GM21529 (cell line): Measurements from ENCODE around the gene RNF225.
A peak's percentile ranks its signal among the peaks of the same experiment; 100 is the strongest.

Experiments used
- ATAC-seq: cut with Tn5 transposase; IDR thresholded peaks from one replicate; pipeline ENCODE4 v1.9.1; 2021; ENCODE audit not compliant: unreplicated experiment

RNF225 gene

DNA sequence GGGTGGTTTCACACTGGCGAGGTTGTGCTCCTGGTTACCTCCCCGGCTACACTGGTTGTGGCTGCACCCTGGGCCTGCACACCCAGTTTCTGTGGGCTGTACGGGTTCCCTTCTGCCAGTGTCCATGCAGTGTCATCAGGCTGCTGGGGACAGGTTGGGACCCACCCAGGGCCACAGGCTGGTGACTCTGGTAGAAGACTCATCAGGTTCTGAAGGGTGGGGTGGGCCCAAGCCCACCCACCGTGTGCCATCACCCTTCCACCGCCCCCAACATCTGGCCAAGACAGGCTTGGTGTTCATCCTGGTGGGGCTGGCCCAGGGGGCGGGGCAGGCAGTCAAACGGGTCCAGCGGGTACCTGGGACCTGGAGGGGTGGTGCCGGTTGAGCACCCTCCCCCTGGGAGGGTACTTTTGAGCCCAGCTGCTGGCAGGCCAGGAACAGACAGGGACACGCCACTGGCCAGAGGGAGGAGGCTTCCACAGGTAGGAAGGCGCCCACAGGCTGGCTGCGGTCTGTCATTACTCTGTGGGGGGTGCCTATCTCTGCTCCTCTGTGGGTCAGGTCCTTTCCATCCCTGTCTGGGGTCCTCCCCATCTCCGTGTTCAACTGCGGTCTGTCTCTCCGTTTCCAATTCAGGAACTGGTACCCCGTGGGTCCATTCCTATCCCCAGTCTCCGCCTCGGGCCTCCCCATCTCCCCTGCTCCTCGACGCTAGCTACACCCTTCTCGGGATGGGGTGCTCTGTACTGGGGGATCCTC lies at the start of gene RNF225:
RNF225 (plus strand) TSS at position 437 of the 759 bp plus-strand sequence. CDS start 434 bp downstream, outside the sequence.
- no peak for ATAC-seq

DNA sequence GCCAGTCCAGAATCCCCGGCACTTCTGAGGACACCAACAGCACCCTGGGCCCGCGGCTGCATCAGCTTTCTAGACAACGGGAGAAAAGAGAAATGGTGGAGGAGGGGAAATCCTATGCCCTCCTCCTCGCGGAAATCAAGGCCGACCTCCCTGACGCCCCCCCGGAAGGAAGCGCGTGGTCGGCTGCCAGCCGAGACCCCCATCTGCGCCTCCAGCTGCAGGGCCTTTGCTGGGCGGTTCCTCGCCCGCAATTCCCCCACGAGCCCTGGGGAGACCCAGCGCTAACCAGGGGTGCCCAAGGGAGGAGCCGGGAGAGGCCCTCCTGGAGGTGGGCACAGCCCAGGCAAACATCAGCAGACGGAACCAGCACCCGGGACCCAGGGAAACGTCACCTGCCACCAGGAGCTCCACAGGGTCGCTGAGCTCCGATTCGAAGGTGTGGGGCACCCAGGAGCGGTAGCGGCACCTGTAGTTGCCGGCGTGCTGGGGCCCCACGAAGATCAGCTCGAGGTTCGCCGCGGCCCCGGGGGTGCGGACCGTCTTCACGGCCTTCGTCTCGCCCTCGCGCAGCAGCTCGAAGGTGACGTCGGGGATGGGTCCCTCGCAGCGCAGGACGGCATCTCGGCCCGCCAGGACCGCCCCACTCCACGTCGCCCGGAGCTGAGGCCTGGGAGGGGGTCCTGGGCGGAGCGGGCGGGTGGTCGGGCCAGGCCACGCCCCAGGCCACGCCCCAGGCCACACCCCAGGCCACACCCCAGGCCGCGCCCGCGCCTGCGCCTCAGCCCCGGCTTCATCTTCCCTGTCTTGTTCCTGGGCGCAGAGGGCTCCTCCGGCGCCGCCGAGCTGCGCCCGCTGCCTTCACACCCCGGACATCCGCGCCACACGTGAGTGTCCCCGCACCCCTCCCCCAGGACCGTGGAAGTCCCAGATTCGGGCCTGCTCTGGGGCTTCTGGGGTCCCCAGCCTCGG lies 48.2 kb upstream of the RNF225 start:
- peak; percentile 91 for ATAC-seq

DNA sequence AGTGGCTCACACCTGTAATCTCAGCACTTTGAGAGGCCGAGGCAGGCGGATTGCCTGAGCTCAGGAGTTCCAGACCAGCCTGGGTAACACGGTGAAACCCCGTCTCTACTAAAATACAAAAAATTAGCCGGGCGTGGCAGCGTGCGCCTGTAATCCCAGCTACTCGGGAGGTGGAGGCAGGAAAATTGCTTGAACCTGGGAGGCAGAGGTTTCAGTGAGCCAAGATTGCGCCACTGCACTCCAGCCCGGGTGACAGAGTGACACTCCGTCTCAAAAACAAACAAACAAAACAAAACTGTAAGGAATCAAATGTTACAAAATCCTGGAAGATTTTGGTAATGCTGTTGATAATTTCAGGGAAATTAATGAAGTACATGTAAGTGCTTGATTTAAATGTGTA lies 47.4 kb upstream of the RNF225 start:
- ATAC-seq, result peak; percentile 20

DNA sequence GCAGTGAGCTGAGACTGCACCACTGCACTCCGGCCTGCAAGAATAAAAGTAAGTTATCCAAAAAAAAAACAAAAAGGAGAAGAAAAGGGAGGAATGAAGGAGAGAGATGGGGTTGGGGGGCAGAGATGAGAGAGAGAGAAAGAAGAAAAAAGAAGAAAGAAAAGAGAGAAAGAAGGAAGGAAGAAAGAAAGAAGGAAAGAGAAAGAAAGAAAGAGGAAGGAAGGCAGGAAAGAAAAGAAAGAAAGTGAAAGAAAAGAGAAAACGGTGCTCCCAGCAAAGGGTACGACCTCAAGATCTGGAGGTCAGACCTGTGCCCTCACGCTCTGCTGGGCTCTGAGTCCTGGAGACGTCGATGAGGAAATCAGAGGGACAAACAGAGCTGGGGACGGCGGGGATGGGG lies 45.9 kb upstream of the RNF225 start:
- no peak for ATAC-seq

DNA sequence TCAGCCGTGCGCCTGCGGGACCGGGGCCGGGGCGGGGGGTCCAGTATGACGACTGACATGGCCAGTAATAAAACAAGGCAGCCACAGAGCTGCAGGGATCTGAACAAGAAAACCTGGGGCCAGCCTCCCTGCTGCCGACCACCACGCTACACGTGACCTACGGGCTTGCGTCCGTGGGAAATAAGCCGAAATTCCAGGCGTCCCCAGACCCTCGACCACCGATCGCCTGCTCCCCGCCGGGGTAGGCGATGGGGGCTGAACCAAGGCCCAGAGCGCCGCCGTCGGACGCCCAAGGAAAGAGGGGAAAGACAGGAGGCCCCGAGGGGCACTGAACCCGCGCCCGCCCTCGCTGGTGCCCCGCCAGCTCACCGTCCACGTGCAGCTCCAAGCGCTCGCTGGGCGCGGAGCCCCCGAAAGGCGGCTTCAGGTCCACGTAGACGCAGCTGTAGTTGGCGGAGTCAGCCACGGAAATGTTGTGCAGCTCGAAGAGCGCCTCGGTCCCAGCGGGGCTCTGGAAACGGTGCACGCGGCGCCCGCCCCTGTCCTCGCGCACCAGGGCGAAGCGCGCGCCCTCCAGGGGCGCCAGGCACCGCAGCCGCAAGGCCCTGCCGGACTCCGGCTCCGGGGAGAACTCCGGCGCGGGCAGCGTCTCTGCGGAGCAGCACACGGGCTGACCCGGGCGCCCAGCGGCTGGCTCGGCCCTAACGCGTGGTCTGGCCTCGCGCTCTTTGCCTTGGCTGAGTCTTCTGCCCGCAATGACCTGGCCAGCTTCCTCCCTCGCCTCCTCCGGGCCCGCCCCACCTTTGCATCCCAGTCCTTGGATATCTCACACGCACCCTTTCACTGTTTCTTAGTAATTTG lies 45.2 kb upstream of the RNF225 start:
- no peak for ATAC-seq

DNA sequence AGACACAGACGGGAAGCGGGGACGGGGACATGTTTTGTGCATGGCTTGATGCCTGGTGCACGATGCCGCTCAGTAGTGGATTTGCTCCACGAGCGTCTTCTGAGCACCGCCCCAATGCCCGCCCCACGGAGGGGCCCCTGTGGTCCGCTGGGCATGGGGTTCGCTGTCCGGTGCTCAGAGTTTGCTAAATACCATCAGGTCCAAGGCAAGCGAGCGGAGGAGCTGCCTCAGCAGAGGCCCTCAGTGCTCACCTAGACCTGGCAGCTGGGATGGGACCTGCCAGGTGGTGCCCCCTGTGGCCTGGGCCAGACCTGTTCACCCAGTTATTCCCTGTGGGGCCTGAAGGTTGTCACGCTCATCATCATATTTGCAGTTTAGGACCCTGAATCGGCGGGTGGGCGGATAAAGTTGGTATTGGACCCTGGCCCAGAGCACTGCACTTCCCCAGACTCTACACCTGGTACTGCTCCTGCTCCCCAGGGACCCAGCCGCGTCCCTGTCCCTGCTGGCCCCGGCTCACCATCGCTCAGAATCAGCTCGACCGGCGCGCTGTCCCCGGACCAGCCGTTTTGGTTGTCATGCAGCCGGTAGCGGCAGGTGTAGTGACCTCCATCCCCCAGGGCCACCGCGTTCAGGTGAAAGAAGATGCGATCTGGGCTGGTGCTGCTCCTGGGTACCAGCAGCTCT lies 44.4 kb upstream of the RNF225 start:
- no peak for ATAC-seq

DNA sequence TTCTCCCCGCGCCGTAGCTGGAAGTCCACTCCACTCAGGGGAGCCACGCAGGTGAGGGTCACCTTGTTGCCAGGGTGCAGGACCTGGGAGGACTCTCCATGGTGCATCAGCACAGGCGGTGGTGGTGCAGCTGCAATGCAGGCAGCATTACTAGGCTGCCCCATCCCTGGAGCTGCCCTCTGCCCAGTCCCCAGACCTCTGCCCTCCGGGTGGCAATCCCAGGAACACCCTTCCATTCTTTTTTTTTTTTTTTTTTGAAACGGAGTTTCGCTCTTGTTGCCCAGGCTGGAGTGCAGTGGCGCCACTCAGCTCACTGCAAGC lies 43.9 kb upstream of the RNF225 start:
- ATAC-seq, result no peak

DNA sequence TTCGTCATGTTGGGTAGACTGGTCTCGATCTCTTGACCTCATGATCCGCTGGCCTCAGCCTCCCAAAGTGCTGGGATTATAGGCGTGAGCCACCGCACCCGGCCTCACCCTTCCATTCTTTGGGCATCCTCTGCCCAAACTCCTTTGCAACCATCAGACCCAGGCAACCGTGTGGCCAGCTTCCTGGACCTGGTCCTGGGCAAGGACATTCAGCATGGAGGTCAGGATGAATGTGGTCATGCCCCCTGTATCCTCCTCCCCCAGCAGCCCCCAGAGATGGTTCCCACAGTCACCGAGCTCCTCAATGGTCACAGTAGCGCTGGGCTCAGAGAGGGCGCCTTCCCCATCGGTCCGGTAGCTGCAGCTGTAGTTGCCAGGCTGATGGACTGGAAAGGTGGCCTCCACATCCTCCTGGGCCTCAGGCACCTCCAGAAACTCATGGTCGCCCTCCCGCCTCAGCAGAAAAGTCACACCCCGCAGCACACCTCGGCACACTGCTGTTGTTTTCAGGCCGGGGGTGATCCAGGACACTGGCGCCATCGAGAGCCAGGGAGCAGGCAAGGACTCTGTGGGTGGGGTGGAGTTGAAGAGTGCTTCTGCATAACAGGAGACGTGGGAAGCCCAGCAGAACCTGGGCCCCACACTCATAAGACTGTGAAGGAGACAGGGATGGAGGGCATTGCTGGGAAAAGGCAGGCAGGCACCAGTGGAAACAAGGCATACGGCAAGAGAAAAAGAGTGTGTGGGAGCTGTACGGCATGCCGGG lies 43.3 kb upstream of the RNF225 start:
- no peak for ATAC-seq

DNA sequence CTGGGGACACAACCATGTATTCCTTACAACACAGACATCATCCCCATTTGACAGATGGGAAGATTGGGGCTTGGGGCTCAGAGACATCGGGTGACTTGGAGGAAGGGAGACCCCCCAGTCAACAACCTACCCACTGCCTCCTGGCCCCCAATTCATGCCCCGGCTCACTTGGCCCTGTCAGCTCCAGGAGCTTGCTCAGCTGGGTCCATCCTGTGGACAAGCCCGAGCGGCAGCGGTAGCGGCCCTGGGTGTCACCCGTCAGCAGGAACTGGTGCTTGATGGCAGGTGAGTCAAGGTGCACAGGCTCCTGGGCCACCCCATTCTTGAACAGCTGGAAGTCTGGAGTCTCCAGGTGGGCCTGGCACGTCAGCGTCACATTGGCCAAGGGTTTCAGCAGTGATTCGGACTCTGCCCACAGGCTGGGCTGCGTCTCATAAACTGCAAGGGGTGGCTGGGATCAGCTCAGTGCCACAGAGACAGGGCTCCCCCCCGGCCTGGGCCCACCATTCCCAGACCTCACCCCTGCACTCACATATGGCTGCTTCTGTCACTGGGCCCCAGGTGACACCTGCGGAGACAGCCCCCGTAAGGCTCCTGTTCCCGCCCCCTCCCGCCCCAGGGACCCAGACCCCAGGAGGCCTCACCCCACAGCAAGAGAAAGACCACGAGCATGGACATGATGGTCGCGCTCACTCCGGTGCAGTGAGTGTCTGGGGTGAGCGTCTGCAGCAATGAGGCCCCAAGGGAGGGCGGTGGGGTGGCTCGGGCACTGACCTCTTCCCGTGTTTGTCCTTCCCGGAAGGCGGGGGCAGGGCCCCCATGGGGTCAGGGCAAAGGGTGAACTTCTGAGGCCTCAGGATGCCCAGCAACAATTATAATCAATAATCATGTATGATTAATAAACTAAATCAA lies 42.4 kb upstream of the RNF225 start, which contains the start of gene A1BG:
A1BG (minus strand) TSS at position 733 of the 912 bp plus-strand sequence; CDS start at position 678, 55 bp downstream.
- no peak for ATAC-seq

DNA sequence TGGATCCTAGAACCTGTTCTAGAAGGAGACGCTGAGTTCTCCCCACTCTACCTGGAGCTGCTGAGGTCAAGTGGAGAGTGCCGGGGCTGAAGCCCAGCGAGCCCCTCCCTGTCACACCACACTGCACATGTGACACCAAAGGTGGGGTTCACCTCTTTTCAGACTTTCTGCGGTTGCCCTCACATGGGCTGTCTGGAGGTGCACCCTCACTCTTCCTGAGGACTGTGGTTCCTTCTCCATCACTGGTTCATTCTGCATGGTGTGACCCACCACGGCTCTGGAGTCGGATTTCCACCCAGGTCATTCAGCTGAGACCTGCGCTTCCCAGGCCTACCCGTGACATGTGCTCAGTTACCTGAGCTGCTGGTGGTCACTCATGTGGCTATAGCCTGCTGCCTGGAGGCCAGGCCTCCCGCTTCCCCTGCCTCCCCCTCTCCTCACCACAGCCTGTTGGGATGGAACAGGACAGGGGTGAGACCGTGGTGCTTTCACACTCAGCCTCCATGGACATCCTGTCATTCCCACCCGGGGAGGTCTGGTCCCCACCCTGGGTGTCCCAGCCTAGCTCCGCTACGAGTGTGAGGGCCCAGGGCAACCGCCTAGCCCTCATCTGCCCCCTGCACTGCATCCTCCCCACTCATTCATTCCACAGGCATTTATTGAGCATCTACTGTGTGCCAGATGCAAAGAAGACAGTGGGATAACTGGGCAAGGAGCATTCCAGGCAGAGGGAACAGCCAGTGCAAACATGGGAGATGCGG lies 41.6 kb upstream of the RNF225 start:
- ATAC-seq, result no peak

DNA sequence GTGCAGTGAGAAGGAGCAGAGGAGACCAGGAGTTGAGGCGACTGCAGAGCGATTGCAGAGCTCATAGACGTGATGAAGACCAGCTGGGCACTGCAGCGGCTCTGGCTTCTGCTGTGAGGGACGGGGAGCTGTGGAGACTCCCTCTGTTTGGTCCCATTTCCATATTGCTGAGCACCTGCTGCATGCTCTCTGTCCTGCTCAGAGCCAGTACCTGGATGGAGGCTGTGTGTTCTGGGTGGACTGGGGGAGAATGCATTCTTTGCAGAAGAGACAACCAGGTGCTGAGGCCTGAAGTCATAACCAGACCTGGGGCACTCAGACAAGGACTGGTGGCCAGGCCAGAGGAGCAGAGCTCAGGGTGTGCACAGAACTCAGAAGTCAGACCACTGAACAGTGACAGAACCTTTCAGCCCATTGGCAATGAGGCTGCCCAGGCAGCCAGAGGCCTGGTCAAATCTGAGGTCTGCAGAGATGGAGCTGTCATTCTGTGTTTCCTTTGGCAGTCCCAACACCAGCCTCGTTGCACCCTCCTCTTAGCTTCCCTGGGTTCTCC lies 40.9 kb upstream of the RNF225 start:
- no peak for ATAC-seq

DNA sequence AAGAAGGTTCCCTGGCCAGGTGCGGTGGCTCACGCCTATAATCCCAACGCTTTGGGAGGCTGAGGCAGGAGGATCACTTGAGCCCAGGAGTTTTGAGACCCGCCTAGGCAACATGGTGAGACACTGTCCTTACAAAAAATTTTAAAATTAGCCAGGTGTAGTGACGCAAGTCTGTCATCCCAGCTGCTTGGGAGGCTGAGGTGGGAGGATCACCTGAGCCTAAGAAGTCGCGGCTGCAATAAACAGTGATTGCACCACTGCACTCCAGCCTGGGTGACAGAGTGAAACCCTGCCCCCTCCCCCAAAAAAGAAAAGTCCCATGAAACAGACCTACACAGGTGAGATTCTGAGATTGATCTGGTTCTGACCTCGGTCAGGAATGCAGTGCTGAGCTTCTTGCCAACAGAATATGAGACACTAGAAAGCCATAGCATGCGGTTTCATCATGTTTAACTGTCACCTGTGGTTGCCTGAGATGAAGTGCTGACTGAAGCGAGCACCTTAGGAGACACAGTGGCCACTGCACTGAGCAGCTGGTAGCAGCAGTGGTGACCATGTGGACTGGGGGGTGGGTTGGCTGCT lies 40.1 kb upstream of the RNF225 start:
- ATAC-seq, result no peak

DNA sequence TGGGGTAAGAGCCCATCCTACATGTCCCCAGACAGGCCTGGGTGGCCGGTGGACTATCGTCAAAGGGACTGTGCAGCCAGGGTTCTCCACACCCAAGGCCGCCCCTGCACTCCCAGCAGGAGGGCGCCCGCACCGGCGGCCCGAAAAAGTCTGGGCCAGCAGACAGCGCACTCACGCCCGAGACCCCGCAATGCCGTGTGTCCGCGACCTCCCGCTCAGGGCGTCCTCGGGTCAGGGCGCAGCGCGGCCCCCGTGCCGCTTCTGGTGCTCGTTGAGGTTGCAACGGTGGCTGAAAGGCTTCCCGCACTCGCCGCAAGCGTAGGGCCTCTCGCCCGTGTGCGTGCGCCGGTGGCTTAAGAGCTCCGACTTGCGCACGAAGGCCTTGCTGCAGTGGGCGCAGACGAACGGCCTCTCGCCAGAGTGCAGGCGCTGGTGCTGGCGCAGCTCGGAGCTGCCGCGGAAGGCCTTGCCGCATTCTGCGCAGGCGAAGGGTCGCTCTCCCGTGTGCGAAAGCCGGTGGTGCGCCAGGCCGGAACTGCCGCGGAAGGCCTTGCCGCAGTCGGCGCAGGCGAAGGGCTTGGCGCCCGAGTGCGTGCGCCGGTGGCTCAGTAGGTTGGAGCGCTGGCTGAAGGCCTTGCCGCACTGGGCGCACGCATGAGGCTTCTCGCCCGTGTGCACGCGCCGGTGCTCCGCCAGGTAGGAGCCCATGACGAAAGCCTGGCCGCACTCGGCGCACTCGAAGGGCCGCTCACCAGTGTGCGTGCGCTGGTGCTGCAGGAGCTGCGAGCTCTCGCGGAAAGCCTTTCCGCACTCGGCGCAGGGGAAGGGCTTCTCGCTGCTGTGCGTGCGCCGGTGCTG lies 39.3 kb upstream of the RNF225 start:
- no peak for ATAC-seq

DNA sequence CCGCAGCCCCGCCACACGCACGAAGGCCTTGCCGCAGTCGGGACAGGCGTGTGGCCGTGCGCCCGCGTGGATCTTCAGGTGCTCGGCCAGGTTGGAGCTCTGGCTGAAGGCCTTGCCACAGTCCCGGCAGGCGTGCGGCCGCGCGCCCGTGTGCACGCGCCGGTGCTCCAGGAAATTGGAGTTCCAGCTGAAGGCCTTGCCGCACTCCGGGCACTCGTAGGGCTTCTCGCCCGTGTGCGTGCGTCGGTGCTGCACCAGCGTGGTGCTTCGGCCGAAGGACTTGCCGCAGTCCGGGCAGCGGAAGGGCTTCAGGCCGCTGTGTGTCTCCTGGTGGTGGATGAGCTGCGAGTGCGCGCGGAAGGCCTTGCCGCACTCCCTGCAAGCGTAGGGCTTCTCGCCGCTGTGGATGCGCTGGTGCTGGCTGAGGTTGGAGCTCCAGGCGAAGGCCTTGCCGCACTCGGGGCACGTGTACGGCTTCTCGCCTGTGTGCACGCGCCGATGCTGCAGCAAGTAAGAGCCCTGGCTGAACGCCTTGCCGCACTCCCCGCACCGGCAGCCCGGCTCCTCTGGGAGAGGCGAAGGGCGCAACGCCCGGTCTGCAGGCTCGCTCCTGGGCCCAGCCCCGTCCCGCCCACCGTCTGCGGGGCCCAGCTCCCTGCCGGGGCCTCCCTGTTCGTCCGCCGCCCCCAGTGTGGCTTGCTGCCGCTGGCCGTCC lies 38.5 kb upstream of the RNF225 start:
- no peak for ATAC-seq

DNA sequence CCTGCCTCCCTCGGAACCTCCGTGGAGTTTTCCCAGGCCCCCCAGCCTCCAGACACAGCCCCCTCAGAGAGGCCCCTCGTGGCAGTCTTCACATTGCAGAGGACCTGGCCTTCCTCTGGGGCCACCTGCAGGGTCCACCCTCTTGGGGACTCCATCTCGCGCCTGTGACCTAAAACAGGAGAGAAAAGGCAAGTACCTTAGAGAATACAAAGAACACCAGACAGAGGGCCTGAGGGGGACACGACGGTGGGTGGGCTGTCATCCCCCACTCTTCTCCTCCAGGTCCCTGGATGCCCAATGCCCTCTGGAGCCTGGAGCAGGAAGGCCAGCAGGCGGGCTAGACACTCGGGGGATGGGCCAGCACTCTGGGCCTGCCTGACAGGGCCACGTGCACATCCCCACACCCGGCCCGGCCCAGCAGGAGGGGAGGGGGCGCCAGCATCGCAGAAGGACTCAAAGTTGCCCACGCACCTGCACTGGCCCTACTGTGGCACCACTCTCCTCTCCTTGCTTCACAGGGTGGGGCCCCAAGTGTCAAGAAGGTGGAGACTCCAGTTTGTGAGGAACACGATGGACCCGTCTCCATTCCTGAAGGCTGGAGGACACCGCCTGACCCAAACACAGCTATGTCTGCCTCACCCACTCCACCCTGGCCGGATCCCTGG lies 37.8 kb upstream of the RNF225 start:
- ATAC-seq, result no peak
